SU-DHL-6 (cell line): ENCODE data around the gene SMYD1.

ENCODE experiments used
- H2AFZ ChIP-seq: fragments of 200-600 bp; sonication (generic); 2 replicates; pipeline ENCODE4 v1.6.1; 2014; ENCODE audit warnings: low read depth, mild to moderate bottlenecking, moderate library complexity, mixed read lengths, antibody characterized with exemption, low read length; ENCODE audit not compliant: severe bottlenecking
- H3F3A ChIP-seq: fragments of 200-600 bp; shearing (Covaris generic); 2 replicates; pipeline ENCODE4 v1.6.0; 2016; ENCODE audit warnings: antibody characterized with exemption, mild to moderate bottlenecking; ENCODE audit not compliant: insufficient read depth
- H3K27ac ChIP-seq: fragments of 200-600 bp; sonication (generic); 2 replicates; pipeline ENCODE4 v1.5.1; 2016; ENCODE audit warnings: low read depth, mild to moderate bottlenecking, low read length, moderate library complexity, mixed read lengths
- H3K27me3 ChIP-seq: fragments of 200-600 bp; sonication (generic), shearing (Covaris generic); 2 replicates; pipeline ENCODE4 v1.6.0; 2014; ENCODE audit warnings: mild to moderate bottlenecking, low read length
- H3K36me3 ChIP-seq: fragments of 200-600 bp; sonication (generic); 2 replicates; pipeline ENCODE4 v1.6.1; 2014; ENCODE audit warnings: mild to moderate bottlenecking, low read length, mixed read lengths
- H3K4me2 ChIP-seq: fragments of 300-600, 200-600 bp; shearing (Covaris generic), sonication (generic); 2 replicates; pipeline ENCODE4 v1.6.0; 2014; ENCODE audit warnings: low read length, low read depth, mild to moderate bottlenecking; ENCODE audit not compliant: poor library complexity, severe bottlenecking
- H3K4me3 ChIP-seq: fragments of 200-600 bp; sonication (generic); 2 replicates; pipeline ENCODE4 v1.5.1; 2014; ENCODE audit warnings: antibody characterized with exemption, low read length, mild to moderate bottlenecking, mixed read lengths; ENCODE audit not compliant: insufficient read depth, poor library complexity, severe bottlenecking
- H3K79me2 ChIP-seq: fragments of 200-600 bp; sonication (generic); 2 replicates; pipeline ENCODE4 v1.6.1; 2014; ENCODE audit warnings: mild to moderate bottlenecking, low read length, moderate library complexity; ENCODE audit not compliant: insufficient read depth
- H3K9ac ChIP-seq: fragments of 200-600 bp; sonication (generic); 2 replicates; pipeline ENCODE4 v1.7.0; 2014; ENCODE audit warnings: mild to moderate bottlenecking, low read length
- H3K9me2 ChIP-seq: fragments of 200-600 bp; sonication (generic); replicated peaks from 2 replicates; pipeline ENCODE4 v1.6.1; 2014; ENCODE audit warnings: low read length; ENCODE audit not compliant: insufficient read depth
- H3K9me3 ChIP-seq: fragments of 200-600 bp; sonication (generic); 2 replicates; pipeline ENCODE4 v1.6.1; 2014; ENCODE audit warnings: low read length, mixed read lengths; ENCODE audit not compliant: insufficient read depth
- H4K20me1 ChIP-seq: fragments of 200-600 bp; sonication (generic); 2 replicates; pipeline ENCODE4 v1.6.1; 2014; ENCODE audit warnings: low read depth, mild to moderate bottlenecking, antibody characterized with exemption, low read length, moderate library complexity, mixed read lengths
- CTCF ChIP-seq: fragments of 200-600 bp; sonication (generic); IDR thresholded peaks from one replicate; pipeline ENCODE4 v1.5.1; 2017; ENCODE audit warnings: antibody characterized with exemption, mild to moderate bottlenecking, low read length, moderate library complexity; ENCODE audit not compliant: insufficient read depth, poor library complexity, severe bottlenecking
- EZH2phosphoT487 ChIP-seq: fragments of 200-600 bp; sonication (generic), shearing (Covaris generic); conservative IDR thresholded peaks from 2 replicates; pipeline ENCODE4 v1.6.1; 2018; ENCODE audit warnings: mild to moderate bottlenecking, antibody characterized with exemption, low read length, moderate library complexity, mixed read lengths

The SMYD1 gene

GRCh38 chr2:88085099-88085498 lies 17.5 kb downstream of the SMYD1 start:
- no peaks in the 10 kb centered on the region for H3K79me2 ChIP-seq
- TF ChIP-seq EZH2phosphoT487 (no peak), CTCF (no peak)
- no peaks in the 10 kb centered on the region for H3K36me3 ChIP-seq
- H3F3A ChIP-seq, result no peaks in the 10 kb centered on the region
- H3K9me2 ChIP-seq, result no peaks in the 10 kb centered on the region
- no peak overlapping the region for H3K4me2 ChIP-seq
- H3K27ac ChIP-seq, result no peak overlapping the region
- no peak overlapping the region for H2AFZ ChIP-seq
- H3K4me3 ChIP-seq, result no peak overlapping the region
- no peak overlapping the region for H3K9ac ChIP-seq
- H3K9me3 ChIP-seq, result no peaks in the 10 kb centered on the region
- H4K20me1 ChIP-seq, result no peaks in the 10 kb centered on the region
- H3K27me3 ChIP-seq, result no peaks in the 10 kb centered on the region

GRCh38 chr2:88085602-88086001 lies 18.0 kb downstream of the SMYD1 start:
- no peaks in the 10 kb centered on the region for H3K9me3 ChIP-seq
- no peak overlapping the region for H2AFZ ChIP-seq
- no peaks in the 10 kb centered on the region for H3K9me2 ChIP-seq
- no peak overlapping the region for H3K4me2 ChIP-seq
- H4K20me1 ChIP-seq, result no peaks in the 10 kb centered on the region
- no peaks in the 10 kb centered on the region for H3K79me2 ChIP-seq
- no peak overlapping the region for H3K4me3 ChIP-seq
- no peaks in the 10 kb centered on the region for H3K36me3 ChIP-seq
- no peaks in the 10 kb centered on the region for H3K27me3 ChIP-seq
- no peak overlapping the region for H3K9ac ChIP-seq
- no peaks in the 10 kb centered on the region for H3F3A ChIP-seq
- no peak for TF ChIP-seq EZH2phosphoT487
- TF ChIP-seq CTCF, result no peak
- H3K27ac ChIP-seq, result no peak overlapping the region

GRCh38 chr2:88086401-88086800 lies 18.8 kb downstream of the SMYD1 start:
- Histone ChIP-seq H2AFZ (no peak overlapping the region), H3K4me2 (no peak overlapping the region), H3K27ac (no peak overlapping the region), H3K9me2 (no peaks in the 10 kb centered on the region), H3K9ac (no peak overlapping the region), H3K9me3 (no peaks in the 10 kb centered on the region), H3K79me2 (no peaks in the 10 kb centered on the region), H3F3A (no peaks in the 10 kb centered on the region), H4K20me1 (no peaks in the 10 kb centered on the region), H3K27me3 (no peaks in the 10 kb centered on the region), H3K36me3 (no peaks in the 10 kb centered on the region), H3K4me3 (no peak overlapping the region)
- TF ChIP-seq CTCF (no peak), EZH2phosphoT487 (no peak)
